HL-60 (cell line): ENCODE measurements around the gene CIDEC.

Experiments used
- CTCF ChIP-seq: IDR thresholded peaks from one replicate; pipeline ENCODE4 v1.5.1; 2011; ENCODE audit warnings: low read length, control low read depth, inconsistent platforms; ENCODE audit not compliant: insufficient read depth
- GABPA ChIP-seq: IDR thresholded peaks from 2 replicates; pipeline ENCODE4 v1.6.1; 2012; ENCODE audit warnings: low read depth
- POLR2AphosphoS5 ChIP-seq: IDR thresholded peaks from 2 replicates; pipeline ENCODE4 v1.6.1; 2012; ENCODE audit warnings: low read depth
- SPI1 ChIP-seq: IDR thresholded peaks from 2 replicates; pipeline ENCODE4 v1.6.1; 2012; ENCODE audit warnings: low read depth, mild to moderate bottlenecking, borderline replicate concordance
- TF ChIP-seq, protein P1 (sequence below): IDR thresholded peaks from 2 replicates; pipeline ENCODE4 v1.6.1; 2012; ENCODE audit warnings: low read depth; ENCODE audit not compliant: insufficient replicate concordance

- TF ChIP-seq CTCF (no peak), GABPA (no peak), POLR2AphosphoS5 (no peak), SPI1 (no peak)
- TF ChIP-seq, protein P1, sequence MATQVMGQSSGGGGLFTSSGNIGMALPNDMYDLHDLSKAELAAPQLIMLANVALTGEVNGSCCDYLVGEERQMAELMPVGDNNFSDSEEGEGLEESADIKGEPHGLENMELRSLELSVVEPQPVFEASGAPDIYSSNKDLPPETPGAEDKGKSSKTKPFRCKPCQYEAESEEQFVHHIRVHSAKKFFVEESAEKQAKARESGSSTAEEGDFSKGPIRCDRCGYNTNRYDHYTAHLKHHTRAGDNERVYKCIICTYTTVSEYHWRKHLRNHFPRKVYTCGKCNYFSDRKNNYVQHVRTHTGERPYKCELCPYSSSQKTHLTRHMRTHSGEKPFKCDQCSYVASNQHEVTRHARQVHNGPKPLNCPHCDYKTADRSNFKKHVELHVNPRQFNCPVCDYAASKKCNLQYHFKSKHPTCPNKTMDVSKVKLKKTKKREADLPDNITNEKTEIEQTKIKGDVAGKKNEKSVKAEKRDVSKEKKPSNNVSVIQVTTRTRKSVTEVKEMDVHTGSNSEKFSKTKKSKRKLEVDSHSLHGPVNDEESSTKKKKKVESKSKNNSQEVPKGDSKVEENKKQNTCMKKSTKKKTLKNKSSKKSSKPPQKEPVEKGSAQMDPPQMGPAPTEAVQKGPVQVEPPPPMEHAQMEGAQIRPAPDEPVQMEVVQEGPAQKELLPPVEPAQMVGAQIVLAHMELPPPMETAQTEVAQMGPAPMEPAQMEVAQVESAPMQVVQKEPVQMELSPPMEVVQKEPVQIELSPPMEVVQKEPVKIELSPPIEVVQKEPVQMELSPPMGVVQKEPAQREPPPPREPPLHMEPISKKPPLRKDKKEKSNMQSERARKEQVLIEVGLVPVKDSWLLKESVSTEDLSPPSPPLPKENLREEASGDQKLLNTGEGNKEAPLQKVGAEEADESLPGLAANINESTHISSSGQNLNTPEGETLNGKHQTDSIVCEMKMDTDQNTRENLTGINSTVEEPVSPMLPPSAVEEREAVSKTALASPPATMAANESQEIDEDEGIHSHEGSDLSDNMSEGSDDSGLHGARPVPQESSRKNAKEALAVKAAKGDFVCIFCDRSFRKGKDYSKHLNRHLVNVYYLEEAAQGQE, result no peak
Measured at GRCh38 chr3:9831253-9831652, 48.8 kb downstream of the CIDEC start.
